ENCODE measurements around the gene FAM156A.

GRCh38 chrX:52983321-52984000 is 25.1 kb upstream of the FAM156A start:
- TF ChIP-seq, protein P1, sequence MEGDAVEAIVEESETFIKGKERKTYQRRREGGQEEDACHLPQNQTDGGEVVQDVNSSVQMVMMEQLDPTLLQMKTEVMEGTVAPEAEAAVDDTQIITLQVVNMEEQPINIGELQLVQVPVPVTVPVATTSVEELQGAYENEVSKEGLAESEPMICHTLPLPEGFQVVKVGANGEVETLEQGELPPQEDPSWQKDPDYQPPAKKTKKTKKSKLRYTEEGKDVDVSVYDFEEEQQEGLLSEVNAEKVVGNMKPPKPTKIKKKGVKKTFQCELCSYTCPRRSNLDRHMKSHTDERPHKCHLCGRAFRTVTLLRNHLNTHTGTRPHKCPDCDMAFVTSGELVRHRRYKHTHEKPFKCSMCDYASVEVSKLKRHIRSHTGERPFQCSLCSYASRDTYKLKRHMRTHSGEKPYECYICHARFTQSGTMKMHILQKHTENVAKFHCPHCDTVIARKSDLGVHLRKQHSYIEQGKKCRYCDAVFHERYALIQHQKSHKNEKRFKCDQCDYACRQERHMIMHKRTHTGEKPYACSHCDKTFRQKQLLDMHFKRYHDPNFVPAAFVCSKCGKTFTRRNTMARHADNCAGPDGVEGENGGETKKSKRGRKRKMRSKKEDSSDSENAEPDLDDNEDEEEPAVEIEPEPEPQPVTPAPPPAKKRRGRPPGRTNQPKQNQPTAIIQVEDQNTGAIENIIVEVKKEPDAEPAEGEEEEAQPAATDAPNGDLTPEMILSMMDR (IDR thresholded peaks at IDR 0.05), result no peak
- TF ChIP-seq EZH2 (IDR thresholded peaks at IDR 0.05), result no peak

Measured in neural progenitor cell (in vitro differentiated cells).